Measurements from ENCODE around the gene IL1RL2.

Gene IL1RL2

GRCh38 chr2:102172745-102173144 is 14.1 kb upstream of the IL1RL2 start:
- no peak overlapping the region for H3K27ac ChIP-seq
- peaks cover 0 to 16% (median 4%) of the 10 kb centered on the region in 10 experiments; a peak in 12 of 20 replicates for H3K4me1 ChIP-seq
- peak overlapping the region in 5 of 11 experiments; percentile 2 to 75 (median 35); a peak in 6 of 22 replicates for H3K4me2 ChIP-seq
- no peak overlapping the region for H3K4me3 ChIP-seq
- H4K20me1 ChIP-seq: no peaks in the 10 kb centered on the region
- no peak overlapping the region for H3K9ac ChIP-seq
- H3K36me3 ChIP-seq: no peaks in the 10 kb centered on the region
- H3K9me3 ChIP-seq (replicated peaks in 1 of 11): no peaks in the 10 kb centered on the region
- H3K27me3 ChIP-seq: no peaks in the 10 kb centered on the region
- no peak for TF ChIP-seq Cebpa-rat (IDR thresholded peaks at IDR 0.05)

DNA sequence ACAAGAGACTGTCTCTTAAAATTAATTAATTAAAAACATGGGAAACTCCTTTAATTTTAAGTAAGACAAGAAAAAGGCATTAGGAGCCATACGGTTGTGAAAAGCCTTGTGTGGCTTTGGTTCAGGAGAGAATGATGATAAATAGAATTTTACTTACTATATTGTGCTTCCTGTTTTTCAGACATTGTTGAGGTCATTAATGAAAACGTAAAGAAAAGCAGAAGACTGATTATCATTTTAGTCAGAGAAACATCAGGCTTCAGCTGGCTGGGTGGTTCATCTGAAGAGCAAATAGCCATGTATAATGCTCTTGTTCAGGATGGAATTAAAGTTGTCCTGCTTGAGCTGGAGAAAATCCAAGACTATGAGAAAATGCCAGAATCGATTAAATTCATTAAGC is 10.7 kb upstream of the IL1RL2 start:
- H3K4me2 ChIP-seq: peak overlapping the region in 1 of 11 experiments; percentile 4; a peak in 1 of 22 replicates
- H3K4me3 ChIP-seq: no peak overlapping the region
- no peaks in the 10 kb centered on the region for H3K27me3 ChIP-seq
- no peak overlapping the region for H3K9ac ChIP-seq
- H3K4me1 ChIP-seq: peaks cover 0 to 16% (median 4%) of the 10 kb centered on the region in 10 experiments; a peak in 12 of 20 replicates
- H3K9me3 ChIP-seq (replicated peaks in 1 of 11): no peaks in the 10 kb centered on the region
- no peaks in the 10 kb centered on the region for H3K36me3 ChIP-seq
- TF ChIP-seq Cebpa-rat (IDR thresholded peaks at IDR 0.05): no peak
- H4K20me1 ChIP-seq: no peaks in the 10 kb centered on the region
- no peak overlapping the region for H3K27ac ChIP-seq

DNA sequence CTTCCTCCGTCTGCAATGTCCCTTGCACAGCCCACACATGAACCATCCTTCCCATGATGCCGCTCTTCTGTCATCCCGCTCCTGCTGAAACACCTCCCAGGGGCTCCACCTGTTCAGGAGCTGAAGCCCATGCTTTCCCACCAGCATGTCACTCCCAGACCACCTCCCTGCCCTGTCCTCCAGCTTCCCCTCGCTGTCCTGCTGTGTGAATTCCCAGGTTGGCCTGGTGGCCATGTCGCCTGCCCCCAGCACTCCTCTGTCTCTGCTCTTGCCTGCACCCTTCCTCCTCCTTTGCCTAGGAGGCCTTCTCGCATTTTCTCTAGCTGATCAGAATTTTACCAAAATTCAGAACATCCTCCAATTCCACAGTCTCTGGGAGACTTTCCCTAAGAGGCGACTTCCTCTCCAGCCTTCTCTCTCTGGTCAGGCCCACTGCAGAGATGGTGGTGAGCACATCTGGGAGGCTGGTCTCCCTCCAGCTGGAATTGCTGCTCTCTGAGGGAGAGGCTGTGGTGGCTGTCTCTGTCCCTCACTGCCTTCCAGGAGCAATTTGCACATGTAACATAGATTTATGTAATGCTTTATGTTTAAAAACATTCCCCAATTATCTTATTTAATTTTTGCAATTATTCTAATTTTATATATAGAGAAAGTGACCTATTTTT is 8.9 kb upstream of the IL1RL2 start:
- no peak overlapping the region for H3K4me3 ChIP-seq
- H3K9me3 ChIP-seq (replicated peaks in 1 of 11): no peaks in the 10 kb centered on the region
- no peaks in the 10 kb centered on the region for H4K20me1 ChIP-seq
- H3K4me2 ChIP-seq: no peak overlapping the region
- H3K9ac ChIP-seq: no peak overlapping the region
- TF ChIP-seq Cebpa-rat (IDR thresholded peaks at IDR 0.05): no peak
- H3K27ac ChIP-seq: no peak overlapping the region
- H3K27me3 ChIP-seq: no peaks in the 10 kb centered on the region
- H3K4me1 ChIP-seq: peaks cover 0 to 7% (median under 1%) of the 10 kb centered on the region in 10 experiments; a peak in 12 of 20 replicates
- no peaks in the 10 kb centered on the region for H3K36me3 ChIP-seq

DNA sequence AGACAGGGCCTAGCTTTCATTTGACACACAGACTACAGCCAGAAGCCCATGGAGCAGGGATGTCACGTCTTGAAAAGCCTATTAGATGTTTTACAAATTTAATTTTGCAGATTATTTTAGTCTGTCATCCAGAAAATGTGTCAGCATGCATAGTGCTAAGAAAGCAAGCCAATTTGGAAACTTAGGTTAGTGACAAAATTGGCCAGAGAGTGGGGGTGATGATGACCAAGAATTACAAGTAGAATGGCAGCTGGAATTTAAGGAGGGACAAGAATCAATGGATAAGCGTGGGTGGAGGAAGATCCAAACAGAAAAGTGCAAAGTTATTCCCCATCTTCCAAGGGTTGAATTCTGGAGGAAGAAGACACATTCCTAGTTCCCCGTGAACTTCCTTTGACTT is 7.8 kb upstream of the IL1RL2 start:
- H3K4me2 ChIP-seq: no peak overlapping the region
- no peak overlapping the region for H3K27ac ChIP-seq
- H3K27me3 ChIP-seq: no peaks in the 10 kb centered on the region
- no peak overlapping the region for H3K4me3 ChIP-seq
- no peak for TF ChIP-seq Cebpa-rat (IDR thresholded peaks at IDR 0.05)
- H4K20me1 ChIP-seq: no peaks in the 10 kb centered on the region
- no peak overlapping the region for H3K9ac ChIP-seq
- H3K36me3 ChIP-seq: no peaks in the 10 kb centered on the region
- H3K4me1 ChIP-seq: peaks cover 0 to 5% (median 0%) of the 10 kb centered on the region in 10 experiments; a peak in 1 of 20 replicates
- H3K9me3 ChIP-seq (replicated peaks in 1 of 11): no peaks in the 10 kb centered on the region

DNA sequence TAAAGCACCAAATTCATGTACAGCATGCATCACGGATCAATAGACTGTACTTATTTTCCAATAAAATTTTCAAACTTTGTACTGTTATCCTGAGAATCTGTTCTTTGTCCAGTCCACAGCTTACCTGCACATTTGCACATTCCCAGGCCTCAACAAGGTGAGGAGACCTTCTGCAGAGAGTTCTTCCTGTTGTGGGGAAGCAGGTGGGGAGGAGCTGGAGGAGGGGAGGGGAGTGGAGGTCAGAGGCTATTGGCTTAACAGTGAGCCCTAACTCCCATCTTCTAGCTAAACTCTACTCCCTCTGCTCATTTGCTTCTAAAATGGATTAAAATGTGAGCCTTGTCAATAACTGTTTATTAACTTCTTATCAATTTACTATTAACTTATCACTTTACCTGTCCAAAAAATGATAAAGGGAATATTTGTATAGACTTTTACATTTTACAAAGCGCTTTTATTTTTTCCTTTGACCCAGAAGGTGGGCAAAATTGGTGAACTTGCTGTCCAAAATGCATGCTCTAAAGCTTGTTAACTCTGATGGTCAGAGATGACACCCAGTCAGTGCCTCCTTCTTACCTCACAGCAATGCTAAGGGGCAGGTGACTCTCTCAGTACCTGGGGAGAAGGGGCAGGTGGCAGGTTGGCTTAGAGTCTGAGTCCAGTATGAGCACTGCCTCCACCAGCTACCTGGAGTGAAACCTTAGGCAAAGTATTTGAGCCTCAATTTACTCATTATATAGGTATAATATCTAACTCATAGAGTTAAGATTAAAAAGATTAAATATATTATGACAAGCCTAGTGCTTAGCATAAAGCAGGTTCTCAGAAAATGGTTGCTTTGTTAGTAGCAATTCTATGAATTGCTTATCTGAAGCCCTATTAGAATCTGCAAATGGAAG is 6.8 kb upstream of the IL1RL2 start:
- Histone ChIP-seq H3K36me3 (no peaks in the 10 kb centered on the region), H3K27me3 (no peaks in the 10 kb centered on the region), H3K4me1 (peaks cover 0 to 5% (median 0%) of the 10 kb centered on the region in 10 experiments; a peak in 1 of 20 replicates), H3K27ac (no peak overlapping the region), H3K9me3 (replicated peaks in 1 of 11) (no peaks in the 10 kb centered on the region), H3K4me3 (no peak overlapping the region), H4K20me1 (no peaks in the 10 kb centered on the region), H3K4me2 (no peak overlapping the region), H3K9ac (no peak overlapping the region)
- no peak for TF ChIP-seq Cebpa-rat (IDR thresholded peaks at IDR 0.05)

DNA sequence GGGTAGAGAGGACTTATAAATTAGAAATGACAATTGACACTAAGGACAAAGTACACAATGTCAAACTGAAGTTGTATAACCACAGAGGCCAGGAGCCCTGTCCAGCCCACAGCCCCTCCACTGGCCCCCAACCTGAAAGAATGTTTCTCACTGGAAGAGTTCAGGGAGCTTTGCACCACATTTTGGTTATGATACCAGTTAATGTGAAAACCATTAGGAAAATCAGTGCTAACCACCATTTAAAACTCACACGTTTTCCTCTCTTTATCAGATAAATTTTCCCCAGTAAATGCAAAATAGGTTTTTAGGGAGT is 6.2 kb upstream of the IL1RL2 start:
- H3K4me1 ChIP-seq: peaks cover 0 to 5% (median 0%) of the 10 kb centered on the region in 10 experiments; a peak in 1 of 20 replicates
- no peak overlapping the region for H3K4me3 ChIP-seq
- H3K27me3 ChIP-seq: no peaks in the 10 kb centered on the region
- H3K9ac ChIP-seq: no peak overlapping the region
- H3K9me3 ChIP-seq (replicated peaks in 1 of 11): no peaks in the 10 kb centered on the region
- no peaks in the 10 kb centered on the region for H4K20me1 ChIP-seq
- H3K36me3 ChIP-seq: no peaks in the 10 kb centered on the region
- no peak overlapping the region for H3K27ac ChIP-seq
- no peak for TF ChIP-seq Cebpa-rat (IDR thresholded peaks at IDR 0.05)
- no peak overlapping the region for H3K4me2 ChIP-seq

DNA sequence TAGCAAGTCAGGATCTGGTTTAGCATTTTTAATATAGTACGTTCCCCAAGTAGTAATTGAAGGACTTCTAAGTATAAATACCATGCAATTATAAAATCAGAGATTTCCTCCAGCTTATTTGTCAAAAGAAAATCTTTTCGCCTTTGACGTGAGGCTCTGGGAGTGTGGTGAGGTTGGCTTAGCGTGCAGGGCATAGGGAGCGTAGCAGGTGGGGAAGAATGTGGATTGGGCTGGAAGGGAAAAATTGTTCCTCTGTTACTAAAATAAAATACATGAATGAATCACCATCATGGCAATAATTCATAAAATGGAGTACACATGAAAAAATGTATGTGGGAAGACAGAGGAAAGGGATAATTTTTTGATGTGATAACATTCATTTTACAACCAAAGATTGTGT is 5.4 kb upstream of the IL1RL2 start:
- Histone ChIP-seq H3K4me1 (peaks cover 0 to under 1% (median 0%) of the 10 kb centered on the region in 10 experiments; a peak in 1 of 20 replicates), H4K20me1 (no peaks in the 10 kb centered on the region), H3K9ac (no peak overlapping the region), H3K27ac (no peak overlapping the region), H3K36me3 (no peaks in the 10 kb centered on the region), H3K4me3 (no peak overlapping the region), H3K9me3 (replicated peaks in 1 of 11) (peaks cover 0 to under 1% (median 0%) of the 10 kb centered on the region in 11 experiments; a peak in 1 of 22 replicates), H3K4me2 (no peak overlapping the region), H3K27me3 (no peaks in the 10 kb centered on the region)
- no peak for TF ChIP-seq Cebpa-rat (IDR thresholded peaks at IDR 0.05)

DNA sequence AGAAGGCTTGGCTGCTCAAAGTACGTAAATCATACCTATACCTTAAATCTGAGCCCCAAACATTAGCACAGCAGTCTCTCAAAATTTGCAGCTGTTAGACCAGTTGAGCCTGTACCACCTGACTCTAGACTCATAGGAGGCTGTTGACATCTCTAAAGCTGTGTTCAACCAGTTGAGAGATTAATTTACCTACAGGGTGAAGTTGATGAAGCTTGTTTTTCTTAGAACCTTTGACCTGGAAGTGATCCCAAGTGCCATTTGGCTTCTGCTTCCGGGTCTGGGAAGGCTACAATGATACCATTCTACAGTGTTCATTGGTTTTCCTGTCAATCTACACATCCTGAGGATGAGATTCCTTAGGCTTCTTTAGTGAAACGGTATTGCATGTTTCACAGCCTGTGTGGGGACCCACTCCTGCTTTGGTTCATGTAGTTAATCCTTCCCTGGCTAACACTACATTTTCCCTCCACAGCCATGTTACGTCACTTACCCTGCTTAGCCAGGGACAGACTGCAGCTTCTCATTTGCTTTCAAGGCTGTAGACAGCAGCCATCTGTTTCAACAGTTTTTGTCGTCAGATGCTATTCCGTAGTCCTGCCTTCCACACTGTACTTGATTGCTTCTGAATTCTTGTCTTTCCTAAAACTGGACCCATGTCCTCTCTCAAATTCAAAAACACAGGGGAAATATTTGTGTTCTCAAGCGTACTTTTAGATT is 4.7 kb upstream of the IL1RL2 start:
- Histone ChIP-seq H3K9ac (no peak overlapping the region), H3K27ac (no peak overlapping the region), H3K4me1 (no peaks in the 10 kb centered on the region), H4K20me1 (no peaks in the 10 kb centered on the region), H3K4me2 (no peak overlapping the region), H3K9me3 (replicated peaks in 1 of 11) (peaks cover 4 to 8% (median 5%) of the 10 kb centered on the region in 11 experiments), H3K36me3 (no peaks in the 10 kb centered on the region), H3K4me3 (no peak overlapping the region), H3K27me3 (no peaks in the 10 kb centered on the region)
- TF ChIP-seq Cebpa-rat (IDR thresholded peaks at IDR 0.05): no peak

DNA sequence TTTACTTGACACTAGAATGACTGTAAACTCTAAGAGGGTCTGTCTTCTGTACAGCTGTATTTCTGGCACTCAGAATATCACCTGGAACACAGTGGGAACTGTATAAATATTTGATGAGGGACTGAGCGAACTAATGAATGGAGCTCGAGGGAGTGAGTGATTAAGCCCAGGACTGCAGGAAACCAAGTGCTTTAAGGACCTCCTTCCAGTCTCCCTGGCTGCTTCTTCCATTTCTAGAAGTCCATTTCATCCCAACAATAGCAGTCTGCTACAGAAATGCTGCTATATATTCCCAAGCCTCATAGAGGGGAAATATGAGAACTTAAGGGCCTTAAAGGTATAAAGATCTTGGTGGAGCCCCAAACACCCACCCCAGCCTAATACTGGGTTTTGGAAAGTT is 2.8 kb upstream of the IL1RL2 start:
- Histone ChIP-seq H4K20me1 (no peaks in the 10 kb centered on the region), H3K36me3 (no peaks in the 10 kb centered on the region), H3K4me3 (no peak overlapping the region), H3K9me3 (replicated peaks in 1 of 11) (peaks cover 9 to 20% (median 15%) of the 10 kb centered on the region in 11 experiments), H3K27me3 (no peaks in the 10 kb centered on the region; a peak in 1 of 22 replicates), H3K27ac (no peak overlapping the region), H3K9ac (no peak overlapping the region), H3K4me1 (no peaks in the 10 kb centered on the region), H3K4me2 (no peak overlapping the region)
- no peak for TF ChIP-seq Cebpa-rat (IDR thresholded peaks at IDR 0.05)
